CD4-positive, alpha-beta T cell treated with Interleukin-6 for 4 hours (primary cell): Measurements from ENCODE around the gene ABHD5.

ENCODE experiments used
- DNase-seq: peaks from one replicate; pipeline ENCODE4 v3.0.0-alpha.2; 2020; ENCODE audit warnings: mixed read lengths

ABHD5 gene

GRCh38 chr3:43726521-43726920 is 35.8 kb downstream of the ABHD5 start:
- no peak for DNase-seq

DNA sequence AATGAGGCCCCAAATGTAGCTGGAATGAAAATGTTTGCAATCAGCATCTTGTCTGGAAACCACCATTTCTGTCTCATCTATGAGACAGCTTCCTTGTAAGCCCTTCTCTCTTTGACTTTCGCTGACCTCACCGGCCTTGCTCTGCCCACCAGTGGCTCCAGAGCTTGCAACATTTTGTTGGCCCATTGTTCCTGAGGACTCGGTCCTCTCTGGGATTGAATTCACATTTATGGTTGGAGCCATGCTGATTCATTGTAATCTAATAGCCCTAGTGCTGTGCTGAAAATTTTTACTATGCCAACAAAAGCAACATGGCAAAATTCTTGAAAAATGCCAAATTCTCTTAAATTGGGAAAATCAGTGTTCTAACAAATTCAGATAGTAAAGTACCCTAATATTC is 37.2 kb downstream of the ABHD5 start:
- DNase-seq = no peak

DNA sequence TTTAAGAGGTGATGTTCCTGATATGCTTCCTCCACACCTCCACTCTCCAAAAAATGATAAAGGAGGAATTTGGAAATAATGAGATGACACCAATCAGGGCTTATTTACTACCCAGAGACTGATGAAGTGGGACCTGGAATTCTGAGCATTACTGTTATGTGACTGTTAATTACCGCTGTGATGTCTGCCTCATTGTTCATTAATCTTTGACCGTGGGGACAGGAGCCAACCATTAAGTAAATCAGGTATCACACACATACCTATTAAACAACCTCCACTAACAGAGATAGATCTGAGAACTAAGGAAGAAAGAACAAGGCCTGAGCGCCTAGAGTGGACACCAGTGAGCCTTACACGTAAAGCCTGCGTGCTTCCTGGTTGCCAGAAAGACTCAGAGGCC is 37.7 kb downstream of the ABHD5 start:
- DNase-seq = no peak

DNA sequence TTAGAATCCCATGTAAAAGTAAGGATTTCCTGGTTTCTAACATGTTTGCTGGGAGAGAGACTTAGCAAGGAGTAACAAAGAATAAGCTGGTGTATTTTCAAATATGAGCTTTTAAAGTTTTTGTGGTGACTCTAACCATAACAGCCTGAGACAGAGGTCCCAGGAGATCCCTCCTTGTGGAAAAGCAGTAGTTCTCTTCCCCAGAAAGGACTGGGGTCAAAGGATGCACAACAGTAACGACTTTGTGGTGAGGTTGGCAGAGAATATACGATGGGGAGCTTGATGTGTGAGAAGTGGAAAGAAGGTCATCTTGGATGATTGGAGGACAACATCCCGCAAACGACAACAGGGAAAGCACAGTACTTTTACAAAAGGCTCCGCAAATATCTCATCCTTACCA is 38.2 kb downstream of the ABHD5 start:
- DNase-seq = no peak

GRCh38 chr3:43729707-43730414 is 39.1 kb downstream of the ABHD5 start:
- DNase-seq = no peak

GRCh38 chr3:43732747-43733425 is 42.1 kb downstream of the ABHD5 start:
- no peak for DNase-seq

DNA sequence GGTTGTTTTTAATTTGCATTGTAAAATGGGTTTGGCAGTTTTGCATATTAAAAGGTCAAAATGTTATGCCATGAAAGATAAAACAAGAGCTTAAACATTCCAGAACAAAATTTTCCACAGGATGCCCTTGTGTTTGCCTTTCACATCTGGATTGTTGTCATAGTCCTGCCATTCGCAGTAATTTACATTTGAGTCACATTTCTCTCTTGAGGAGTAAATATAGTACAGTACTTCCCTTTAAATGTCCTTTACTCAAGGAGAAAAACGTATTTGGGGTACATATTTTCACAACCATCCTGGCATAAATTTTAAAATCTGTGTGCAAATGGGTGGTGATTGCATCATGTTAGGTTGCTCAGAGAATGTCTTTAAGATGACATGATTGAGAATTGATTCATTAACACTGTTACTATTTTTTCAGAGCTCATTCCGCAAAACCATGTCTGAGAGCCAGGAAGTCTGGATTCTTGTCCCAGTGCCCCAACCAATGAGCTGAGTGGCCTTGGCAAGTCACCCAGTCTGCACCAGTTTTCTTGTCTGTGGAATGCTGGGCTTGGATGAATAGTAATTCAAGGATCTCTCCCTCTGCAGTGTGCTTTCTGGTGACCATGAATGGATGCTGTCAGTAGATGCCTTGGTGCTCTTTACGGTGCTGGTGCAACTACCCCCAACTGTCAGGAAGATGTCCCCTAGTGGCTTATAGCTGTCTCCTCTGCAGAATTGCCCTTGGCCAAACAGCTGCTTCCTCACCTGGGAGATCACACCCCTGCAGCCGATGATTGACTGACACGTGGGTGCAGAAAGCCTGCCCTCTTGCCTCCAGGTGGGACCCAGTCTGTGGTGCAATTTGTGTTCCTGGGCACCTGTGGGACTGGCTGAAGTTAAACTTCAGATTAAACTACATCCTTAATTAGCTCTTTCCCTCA is 43.0 kb downstream of the ABHD5 start:
- DNase-seq = no peak

DNA sequence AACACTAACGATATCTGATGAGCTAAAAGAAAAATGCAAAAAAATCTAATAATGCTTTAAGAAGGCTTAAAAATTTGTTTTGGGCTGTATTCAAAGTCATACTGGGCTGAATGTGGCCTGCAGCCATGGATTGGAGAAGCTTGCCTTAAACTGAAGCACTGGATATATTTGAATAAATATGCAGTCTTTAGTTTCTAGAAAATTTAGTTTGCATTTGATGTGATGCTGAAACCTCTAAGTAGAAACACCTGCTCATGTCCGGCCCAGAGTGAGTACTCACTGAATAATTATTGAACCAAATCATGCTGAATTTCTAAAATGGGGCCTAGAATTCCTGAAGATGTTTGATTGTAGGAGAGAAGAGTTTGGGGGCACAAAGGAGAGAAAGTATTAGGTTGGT is 43.9 kb downstream of the ABHD5 start:
- DNase-seq = no peak

DNA sequence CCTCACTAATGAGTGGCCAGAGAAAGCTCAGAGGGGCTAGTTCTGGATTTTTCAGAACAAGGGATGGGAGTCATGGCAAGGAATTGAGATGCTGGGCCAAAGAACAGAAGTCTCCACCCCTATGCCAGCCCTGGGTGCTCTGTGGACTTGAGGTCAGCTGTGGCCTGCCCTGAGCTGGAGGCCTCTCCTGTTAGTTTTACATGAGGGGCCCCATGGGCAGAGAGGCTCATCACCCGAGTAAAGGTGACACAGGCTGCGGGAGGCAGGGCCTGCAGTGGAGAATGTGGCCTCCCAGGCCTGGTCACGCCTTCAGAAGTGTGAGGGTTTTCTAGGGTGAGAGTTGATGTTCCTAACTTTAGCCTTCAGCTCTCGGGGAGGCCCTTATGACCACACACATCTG is 44.9 kb downstream of the ABHD5 start:
- DNase-seq = no peak

- no peak for DNase-seq
These were observed 46.1 kb downstream of the ABHD5 start for GRCh38 chr3:43736558-43737440.

DNA sequence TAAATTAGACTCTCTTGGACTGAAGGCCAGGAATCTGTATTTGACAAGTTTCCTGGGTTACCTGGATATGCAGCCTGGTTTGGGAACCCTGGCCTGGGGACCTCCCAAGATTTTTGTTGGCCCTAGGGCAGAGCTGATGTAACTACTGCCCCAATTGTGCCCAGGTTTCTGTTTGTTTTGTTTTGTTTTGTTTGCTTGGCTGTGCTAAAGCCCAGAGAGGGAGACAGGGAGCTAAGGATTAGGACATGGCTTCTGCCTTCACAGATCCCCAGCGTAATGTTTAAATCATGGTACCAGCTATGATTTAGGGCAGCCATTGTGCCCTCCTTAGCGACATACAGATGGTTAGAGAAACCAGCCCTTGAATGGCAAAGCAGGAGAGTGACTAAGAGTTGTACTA is 47.6 kb downstream of the ABHD5 start:
- no peak for DNase-seq

- DNase-seq = no peak
These were observed 52.2 kb downstream of the ABHD5 start for GRCh38 chr3:43742920-43743319.

- DNase-seq = no peak
These were observed 56.9 kb downstream of the ABHD5 start for GRCh38 chr3:43747641-43748040.

DNA sequence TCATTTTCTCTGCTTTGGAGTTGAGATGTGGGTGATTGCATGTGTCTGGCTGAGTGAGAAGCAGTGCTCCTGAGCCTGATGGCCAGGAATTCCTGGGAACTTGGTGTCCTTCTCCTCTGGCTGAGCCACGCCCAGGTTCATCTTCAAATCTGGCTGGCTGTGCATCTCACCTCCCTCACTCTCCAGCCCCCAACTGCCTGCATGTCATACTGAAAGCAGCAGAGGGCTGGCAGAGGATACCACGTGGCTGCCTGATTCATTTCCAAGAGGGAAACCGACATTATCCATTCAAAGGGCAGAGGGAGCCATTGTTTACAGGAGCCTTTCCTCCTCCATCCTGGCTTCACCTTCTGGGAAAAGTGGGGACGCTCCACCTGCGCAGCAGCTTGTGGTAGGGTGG is 57.4 kb downstream of the ABHD5 start:
- no peak for DNase-seq

DNA sequence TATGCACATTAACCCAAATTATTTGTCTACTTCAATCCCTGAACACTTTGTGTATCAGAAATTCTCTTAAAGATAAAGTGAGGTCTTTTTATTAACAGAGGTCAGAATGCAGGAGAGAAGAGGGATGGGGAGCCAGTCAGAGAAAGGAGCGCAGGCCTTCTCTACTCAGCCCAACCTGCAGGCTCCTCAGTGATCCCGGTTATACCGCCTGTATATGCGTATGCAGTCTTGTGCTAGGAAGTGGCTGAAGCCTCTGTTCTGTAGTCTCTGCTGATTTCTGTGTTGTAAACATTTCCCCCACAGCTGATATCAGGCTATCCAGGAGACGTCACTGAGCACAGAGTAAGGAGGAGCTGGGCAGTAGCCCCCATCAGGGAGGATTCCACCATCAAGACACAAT is 57.9 kb downstream of the ABHD5 start:
- DNase-seq = no peak

- no peak for DNase-seq
These were observed 62.2 kb downstream of the ABHD5 start for GRCh38 chr3:43752905-43753304.

DNA sequence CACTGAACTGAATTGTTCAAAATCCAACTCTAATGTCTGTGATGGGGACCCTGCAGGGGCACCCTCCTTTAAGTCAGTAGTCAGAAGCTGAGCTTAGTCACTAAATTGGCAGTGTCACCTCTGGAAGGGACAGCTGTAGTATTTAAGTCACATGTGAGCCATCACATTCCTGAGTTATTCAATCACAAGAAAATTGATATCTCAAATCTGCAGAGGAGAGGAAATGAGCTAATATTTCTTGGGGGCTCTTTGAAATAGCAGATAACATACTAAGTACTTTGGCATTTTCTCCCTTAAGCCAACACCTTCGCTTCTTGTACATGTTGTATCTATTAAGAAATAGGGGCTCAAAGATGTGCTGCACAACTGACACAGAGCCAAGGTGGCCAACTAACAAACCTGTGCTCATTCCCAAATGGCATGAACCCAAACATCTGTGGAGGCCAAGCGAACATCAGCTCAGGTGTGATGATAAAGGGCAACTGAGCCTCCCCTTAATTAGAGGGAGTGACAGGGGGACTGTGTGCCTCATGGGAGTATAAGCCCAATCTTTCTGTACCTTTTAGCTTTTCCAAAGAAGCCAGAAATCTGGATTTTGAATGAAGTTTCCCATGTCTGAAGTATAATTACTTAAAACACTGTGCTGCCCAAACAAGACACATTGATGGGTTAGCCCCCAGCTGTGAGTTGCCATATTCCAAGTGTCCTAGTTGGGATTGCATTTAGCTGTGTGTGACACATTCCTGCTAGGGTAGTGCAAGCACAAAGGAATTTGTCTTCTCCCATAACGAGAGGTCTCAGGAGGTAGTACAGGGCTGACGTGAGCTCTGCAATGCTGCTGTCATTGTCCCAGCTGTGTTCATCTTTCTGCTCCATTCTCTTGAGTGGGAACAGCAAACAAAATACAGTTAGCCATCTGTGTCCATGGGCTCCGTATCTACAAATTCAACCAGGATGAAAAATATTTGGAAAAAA is 63.3 kb downstream of the ABHD5 start:
- no peak for DNase-seq

DNA sequence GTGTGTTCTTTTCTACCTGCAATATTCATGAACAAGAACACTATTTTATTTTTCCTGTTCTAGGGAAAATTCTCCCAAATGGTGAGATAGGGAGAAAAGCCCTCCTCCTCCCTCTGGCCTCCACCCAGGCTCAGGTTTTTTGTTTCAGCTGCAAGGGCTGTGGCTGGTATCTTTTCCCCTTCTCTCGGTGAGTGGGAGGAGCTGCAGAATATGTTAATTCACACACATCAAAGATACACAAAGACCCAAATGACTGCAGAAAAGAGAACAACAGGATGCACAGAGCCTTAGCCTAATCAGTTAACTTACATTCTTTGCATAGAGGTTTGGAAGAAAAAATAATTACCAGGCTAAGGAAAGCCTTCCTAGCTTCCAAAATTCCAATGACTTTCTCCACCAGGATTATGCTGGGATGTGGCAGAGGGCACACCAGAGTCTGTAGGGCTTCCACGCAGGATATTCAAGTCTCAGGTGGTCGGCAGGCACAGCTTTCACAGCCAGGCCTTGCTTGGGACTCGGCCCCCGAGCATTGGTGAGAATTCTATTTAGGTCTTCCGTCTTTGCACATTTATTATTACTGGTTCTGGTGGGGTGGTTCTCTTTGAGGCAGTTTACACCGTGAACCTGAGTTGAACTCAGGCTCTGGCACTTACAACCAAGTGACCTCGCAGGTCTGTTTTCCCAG is 64.9 kb downstream of the ABHD5 start:
- DNase-seq = peak; percentile 50

GRCh38 chr3:43757666-43758321 is 67.1 kb downstream of the ABHD5 start:
- DNase-seq = no peak

GRCh38 chr3:43758592-43759225 is 68.0 kb downstream of the ABHD5 start:
- DNase-seq = no peak
